ENCODE measurements around the gene FHOD3.

The FHOD3 gene

GRCh38 chr18:36783792-36784191 is 486.3 kb downstream of the FHOD3 start:
- H3K4me3 Mint-ChIP-seq: no peak overlapping the region
- no peaks in the 10 kb centered on the region for H3K4me1 Mint-ChIP-seq
- DNase-seq: no peak
- no peaks in the 10 kb centered on the region for H3K9me3 Mint-ChIP-seq
- TF ChIP-seq CTCF (IDR thresholded peaks at IDR 0.05): no peak
- H3K36me3 Mint-ChIP-seq (ENCODE audit: low read depth): peaks cover 46% of the 10 kb centered on the region
- no peaks in the 10 kb centered on the region for H3K27me3 Mint-ChIP-seq (ENCODE audit: low read depth, poor library complexity)
- no peak overlapping the region for H3K27ac Mint-ChIP-seq

GRCh38 chr18:36786686-36787085 is 489.2 kb downstream of the FHOD3 start:
- no peaks in the 10 kb centered on the region for H3K27me3 Mint-ChIP-seq (ENCODE audit: low read depth, poor library complexity)
- no peaks in the 10 kb centered on the region for H3K4me1 Mint-ChIP-seq
- peaks cover 14% of the 10 kb centered on the region for H3K9me3 Mint-ChIP-seq
- no peak for DNase-seq
- no peak for TF ChIP-seq CTCF (IDR thresholded peaks at IDR 0.05)
- no peak overlapping the region for H3K27ac Mint-ChIP-seq
- H3K4me3 Mint-ChIP-seq: no peak overlapping the region
- H3K36me3 Mint-ChIP-seq (ENCODE audit: low read depth): peaks cover 52% of the 10 kb centered on the region

- H3K9me3 Mint-ChIP-seq: peaks cover 14% of the 10 kb centered on the region
- H3K4me1 Mint-ChIP-seq: peaks cover 11% of the 10 kb centered on the region
- peaks cover 85% of the 10 kb centered on the region for H3K36me3 Mint-ChIP-seq (ENCODE audit: low read depth)
- no peak for TF ChIP-seq CTCF (IDR thresholded peaks at IDR 0.05)
- H3K27me3 Mint-ChIP-seq (ENCODE audit: low read depth, poor library complexity): no peaks in the 10 kb centered on the region
- H3K27ac Mint-ChIP-seq: no peak overlapping the region
- no peak for DNase-seq
- no peak overlapping the region for H3K4me3 Mint-ChIP-seq
Measured at GRCh38 chr18:36792634-36793283, 495.2 kb downstream of the FHOD3 start.

- Mint-ChIP-seq H3K4me1 (peaks cover 29% of the 10 kb centered on the region), H3K36me3 (ENCODE audit: low read depth) (peaks cover 85% of the 10 kb centered on the region), H3K9me3 (peaks cover 19% of the 10 kb centered on the region), H3K4me3 (no peak overlapping the region), H3K27ac (peak overlapping the region; percentile 60), H3K27me3 (ENCODE audit: low read depth, poor library complexity) (peaks cover 4% of the 10 kb centered on the region)
- TF ChIP-seq CTCF (IDR thresholded peaks at IDR 0.05): no peak
- DNase-seq: no peak
Measured at GRCh38 chr18:36798738-36799473, 501.4 kb downstream of the FHOD3 start.

GRCh38 chr18:36805105-36805504 is 507.6 kb downstream of the FHOD3 start:
- Mint-ChIP-seq H3K27me3 (ENCODE audit: low read depth, poor library complexity) (no peaks in the 10 kb centered on the region), H3K36me3 (ENCODE audit: low read depth) (peaks cover 82% of the 10 kb centered on the region), H3K4me1 (no peaks in the 10 kb centered on the region), H3K27ac (no peak overlapping the region), H3K9me3 (peaks cover 19% of the 10 kb centered on the region), H3K4me3 (no peak overlapping the region)
- no peak for DNase-seq
- TF ChIP-seq CTCF (IDR thresholded peaks at IDR 0.05): no peak

- Mint-ChIP-seq H3K4me3 (no peak overlapping the region), H3K4me1 (peaks cover 17% of the 10 kb centered on the region), H3K9me3 (peaks cover under 1% of the 10 kb centered on the region), H3K27me3 (ENCODE audit: low read depth, poor library complexity) (no peaks in the 10 kb centered on the region), H3K27ac (no peak overlapping the region), H3K36me3 (ENCODE audit: low read depth) (peaks cover 60% of the 10 kb centered on the region)
- no peak for TF ChIP-seq CTCF (IDR thresholded peaks at IDR 0.05)
- no peak for DNase-seq
Measured at GRCh38 chr18:36808681-36809080, 511.2 kb downstream of the FHOD3 start.

Measured in nephron progenitor cell (in vitro differentiated cells).